Neuronal stem cell (in vitro differentiated cells): ENCODE measurements around the gene DTD2.
"Not testable (repeated sequence)": the region's sequence is repeated elsewhere in the genome, so short reads cannot be mapped to it uniquely, and the experiment has no call there.

Source experiments
- DNase-seq: peaks from one replicate; pipeline ENCODE4 v3.0.0-alpha.2; 2013; ENCODE audit warnings: low spot score
- H2AFZ ChIP-seq: one replicate; pipeline ENCODE4 v1.6.1; 2013; ENCODE audit warnings: mild to moderate bottlenecking, low read length, inconsistent platforms
- H2AK5ac ChIP-seq: 2 replicates; pipeline ENCODE4 v1.6.1; 2013; ENCODE audit warnings: low read depth, mild to moderate bottlenecking, inconsistent platforms, low read length, moderate library complexity, mixed read lengths
- H2BK120ac ChIP-seq: 2 replicates; pipeline ENCODE4 v1.6.1; 2013; ENCODE audit warnings: low read depth, mild to moderate bottlenecking, inconsistent platforms, low read length, moderate library complexity, mixed read lengths
- H2BK12ac ChIP-seq: one replicate; pipeline ENCODE4 v1.6.1; 2013; ENCODE audit warnings: low read length, inconsistent platforms
- H2BK15ac ChIP-seq: 2 replicates; pipeline ENCODE4 v1.6.1; 2013; ENCODE audit warnings: mild to moderate bottlenecking, low read length, inconsistent platforms, mixed read lengths
- H2BK5ac ChIP-seq: one replicate; pipeline ENCODE4 v1.6.1; 2013; ENCODE audit warnings: inconsistent platforms, mild to moderate bottlenecking, low read length, moderate library complexity
- H3K14ac ChIP-seq: one replicate; pipeline ENCODE4 v1.6.1; 2013; ENCODE audit warnings: low read length, inconsistent platforms
- H3K18ac ChIP-seq: 2 replicates; pipeline ENCODE4 v1.6.1; 2013; ENCODE audit warnings: low read length, inconsistent platforms
- H3K23ac ChIP-seq: 2 replicates; pipeline ENCODE4 v1.6.1; 2013; ENCODE audit warnings: low read depth, mild to moderate bottlenecking, mixed read lengths, low read length, inconsistent platforms; ENCODE audit not compliant: poor library complexity
- H3K27ac ChIP-seq: replicated peaks from 3 replicates; pipeline ENCODE4 v1.5.1; 2013; ENCODE audit warnings: low read length, inconsistent platforms
- H3K27me3 ChIP-seq, 3 experiments: 2 replicates each; pipeline ENCODE4 v1.6.1; 2013; ENCODE audit warnings: low read length in 3 of 3, mild to moderate bottlenecking in 2 of 3, inconsistent platforms in 1 of 3, low read depth in 1 of 3, mixed read lengths in 1 of 3, moderate library complexity in 1 of 3; ENCODE audit not compliant: control insufficient read depth in 3 of 3, insufficient read depth in 3 of 3
- H3K36me3 ChIP-seq, 2 donors: replicated peaks in 1 of 2; 2 replicates each; pipeline ENCODE4 v1.6.1; 2013; ENCODE audit warnings: low read length in 2 of 2; ENCODE audit not compliant: control insufficient read depth in 2 of 2, insufficient read depth in 2 of 2
- H3K4ac ChIP-seq: 2 replicates; pipeline ENCODE4 v1.6.1; 2013; ENCODE audit warnings: inconsistent platforms, mild to moderate bottlenecking, low read length, moderate library complexity
- H3K4me1 ChIP-seq, 2 donors: 1 replicate in 1 of 2; 2 replicates in 1 of 2; pipeline ENCODE4 v1.6.1; 2013; ENCODE audit warnings: low read length in 2 of 2, low read depth in 1 of 2; ENCODE audit not compliant: control insufficient read depth in 2 of 2, insufficient read depth in 1 of 2
- H3K4me2 ChIP-seq: one replicate; pipeline ENCODE4 v1.6.1; 2013; ENCODE audit warnings: mild to moderate bottlenecking, low read length, inconsistent platforms; ENCODE audit not compliant: insufficient read depth, poor library complexity, severe bottlenecking
- H3K4me3 ChIP-seq, 2 donors: 2 replicates each; pipeline ENCODE4 v1.5.1; 2013; ENCODE audit warnings: low read length in 2 of 2, mild to moderate bottlenecking in 2 of 2, inconsistent platforms in 1 of 2, moderate library complexity in 1 of 2
- H3K79me1 ChIP-seq: one replicate; pipeline ENCODE4 v1.6.1; 2013; ENCODE audit warnings: low read depth, mild to moderate bottlenecking, inconsistent platforms, low read length, moderate library complexity
- H3K9ac ChIP-seq: one replicate; pipeline ENCODE4 v1.6.1; 2013; ENCODE audit warnings: mild to moderate bottlenecking, low read depth, low read length, inconsistent platforms; ENCODE audit not compliant: poor library complexity
- H3K9me3 ChIP-seq, 2 donors: replicated peaks in 1 of 2; 2 replicates each; pipeline versions ENCODE3 to v1.6.1; 2013; ENCODE audit warnings: low read length in 2 of 2, mild to moderate bottlenecking in 2 of 2, inconsistent platforms in 1 of 2, low read depth in 1 of 2, mixed read lengths in 1 of 2, moderate library complexity in 1 of 2; ENCODE audit not compliant: control insufficient read depth in 2 of 2, insufficient read depth in 1 of 2
- H4K8ac ChIP-seq: one replicate; pipeline ENCODE4 v1.6.1; 2013; ENCODE audit warnings: low read depth, mild to moderate bottlenecking, inconsistent platforms, low read length, moderate library complexity
- H4K91ac ChIP-seq: one replicate; pipeline ENCODE4 v1.6.1; 2013; ENCODE audit warnings: low read length, low read depth, mild to moderate bottlenecking, inconsistent platforms; ENCODE audit not compliant: poor library complexity
- WGBS, 2 donors: extraction: QIAGEN DNeasy Blood & Tissue Kit; methylation state at CpG; one replicate each; pipeline ENCODE4 v1.1.7; 2013; ENCODE audit warnings: missing lambda C conversion rate in 2 of 2, mixed read lengths in 1 of 2; ENCODE audit not compliant: insufficient read length in 2 of 2, insufficient replicate concordance in 1 of 2; ENCODE audit errors: extremely low coverage in 2 of 2; 5-methylcytosine and 5-hydroxymethylcytosine counted together

Gene DTD2

DNA sequence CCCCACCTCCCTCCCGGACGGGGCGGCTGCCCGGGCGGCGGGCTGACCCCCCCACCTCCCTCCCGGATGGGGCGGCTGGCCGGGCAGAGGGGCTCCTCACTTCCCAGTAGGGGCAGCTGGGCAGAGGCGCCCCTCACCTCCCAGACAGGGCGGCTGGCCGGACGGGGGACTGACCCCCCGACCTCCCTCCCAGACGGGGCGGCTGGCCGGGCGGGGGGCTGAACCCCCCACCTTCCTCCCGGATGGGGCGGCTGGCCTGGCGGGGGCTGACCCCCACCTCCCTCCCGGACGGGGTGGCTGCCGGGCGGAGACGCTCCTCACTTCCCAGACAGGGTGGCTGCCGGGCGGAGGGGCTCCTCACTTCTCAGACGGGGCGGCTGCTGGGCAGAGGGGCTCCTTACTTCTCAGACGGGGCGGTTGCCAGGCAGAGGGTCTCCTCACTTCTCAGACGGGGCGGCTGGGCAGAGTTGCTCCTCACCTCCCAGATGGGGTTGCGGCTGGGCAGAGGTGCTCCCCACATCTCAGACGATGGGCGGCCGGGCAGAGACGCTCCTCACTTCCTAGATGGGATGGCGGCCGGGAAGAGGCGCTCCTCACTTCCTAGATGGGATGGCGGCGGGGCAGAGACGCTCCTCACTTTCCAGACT, 20.1 kb downstream of the DTD2 start:
- H3K4me2 ChIP-seq, H3K27me3 ChIP-seq, H3K23ac ChIP-seq, H4K8ac ChIP-seq, H2AFZ ChIP-seq, H3K36me3 ChIP-seq, H3K9ac ChIP-seq, H2BK120ac ChIP-seq, H2BK15ac ChIP-seq, H3K79me1 ChIP-seq, H3K4me1 ChIP-seq, H2BK12ac ChIP-seq, H3K18ac ChIP-seq, H3K14ac ChIP-seq, H3K4me3 ChIP-seq, H4K91ac ChIP-seq, DNase-seq, H2BK5ac ChIP-seq, H3K27ac ChIP-seq, H2AK5ac ChIP-seq, H3K4ac ChIP-seq: not testable (repeated sequence)
- peaks cover 0 to 11% of the 10 kb centered on the region in 2 donors for H3K9me3 ChIP-seq
- no CpG with 5 or more reads among the region's 45 CpGs for WGBS, 2 donors

DNA sequence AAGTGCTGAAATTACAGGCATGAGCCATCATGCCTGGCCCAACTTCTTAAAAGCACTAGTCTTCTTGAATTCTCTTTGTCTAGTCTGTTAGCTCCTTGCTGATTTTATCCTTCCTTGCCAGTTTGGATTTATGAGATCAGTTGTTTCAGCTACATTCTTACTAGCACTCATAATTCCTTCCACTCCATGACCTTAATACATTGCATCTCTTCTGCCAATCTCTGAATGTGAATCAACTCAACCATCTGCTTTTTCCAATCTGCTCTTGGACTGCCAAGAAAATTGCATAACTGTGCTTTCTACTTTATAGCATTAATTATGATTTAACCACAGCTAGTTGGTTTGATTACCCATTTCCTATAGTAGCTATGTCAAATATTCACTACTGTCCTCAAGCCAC, 22.0 kb downstream of the DTD2 start:
- no peak for DNase-seq
- no peak overlapping the region for H4K8ac ChIP-seq
- H3K27me3 ChIP-seq = no peaks in the 10 kb centered on the region
- no peak overlapping the region for H3K27ac ChIP-seq
- peaks cover 0 to 22% of the 10 kb centered on the region in 2 donors for H3K9me3 ChIP-seq
- no peak overlapping the region for H2BK15ac ChIP-seq
- no peak overlapping the region for H4K91ac ChIP-seq
- no peak overlapping the region for H3K9ac ChIP-seq
- no peak overlapping the region for H3K18ac ChIP-seq
- H3K14ac ChIP-seq = no peak overlapping the region
- no peak overlapping the region for H2BK120ac ChIP-seq
- H3K4me3 ChIP-seq = no peak overlapping the region
- H2BK12ac ChIP-seq = no peak overlapping the region
- H2BK5ac ChIP-seq = no peak overlapping the region
- peaks cover 0 to 9% of the 10 kb centered on the region in 2 donors for H3K4me1 ChIP-seq
- H3K23ac ChIP-seq = no peak overlapping the region
- no peak overlapping the region for H3K4me2 ChIP-seq
- H2AK5ac ChIP-seq = no peak overlapping the region
- no peaks in the 10 kb centered on the region for H3K36me3 ChIP-seq
- no peaks in the 10 kb centered on the region for H3K79me1 ChIP-seq
- no peak overlapping the region for H2AFZ ChIP-seq
- no peak overlapping the region for H3K4ac ChIP-seq

DNA sequence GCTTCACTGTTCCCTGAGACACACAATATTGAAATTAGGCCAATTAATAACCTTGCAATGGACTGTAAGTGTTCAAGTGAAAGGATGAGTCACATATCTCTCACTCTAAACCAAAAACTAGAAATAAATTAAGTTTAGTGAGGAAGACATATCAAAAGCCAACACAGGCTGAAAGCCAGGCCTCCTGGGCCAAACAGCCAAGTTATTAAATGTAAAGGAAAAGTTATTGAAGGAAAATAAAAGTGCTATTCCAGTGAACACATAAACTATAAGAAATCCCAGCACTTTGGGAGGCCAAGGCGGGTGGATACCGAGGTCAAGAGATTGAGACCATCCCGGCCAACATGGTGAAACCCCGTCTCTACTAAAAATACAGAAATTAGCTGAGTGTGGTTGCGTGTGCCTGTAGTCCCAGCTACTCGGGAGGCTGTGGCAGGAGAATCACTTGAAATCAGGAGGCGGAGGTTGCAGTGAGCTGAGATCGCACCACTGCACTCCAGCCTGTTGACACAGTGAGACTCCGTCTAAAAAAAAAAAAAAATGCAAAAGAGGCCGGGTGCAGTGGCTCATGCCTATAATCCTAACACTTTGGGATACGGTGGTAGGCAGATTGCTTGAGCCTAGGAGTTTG, 26.6 kb downstream of the DTD2 start:
- no CpG with 5 or more reads among the region's 11 CpGs for WGBS, 2 donors
- H3K9me3 ChIP-seq = peaks cover 0 to 15% of the 10 kb centered on the region in 2 donors
- H3K23ac ChIP-seq = no peak overlapping the region
- H2AFZ ChIP-seq = no peak overlapping the region
- no peak overlapping the region for H2BK120ac ChIP-seq
- H3K9ac ChIP-seq = no peak overlapping the region
- H3K14ac ChIP-seq = no peak overlapping the region
- H4K91ac ChIP-seq = no peak overlapping the region
- no peak overlapping the region for H2AK5ac ChIP-seq
- peaks cover 0 to under 1% of the 10 kb centered on the region in 2 donors for H3K4me1 ChIP-seq
- no peak overlapping the region for H2BK12ac ChIP-seq
- no peak overlapping the region for H3K4me2 ChIP-seq
- H3K4ac ChIP-seq = no peak overlapping the region
- H2BK15ac ChIP-seq = no peak overlapping the region
- H3K36me3 ChIP-seq = no peaks in the 10 kb centered on the region
- H4K8ac ChIP-seq = no peak overlapping the region
- no peak for DNase-seq
- no peaks in the 10 kb centered on the region for H3K27me3 ChIP-seq
- no peak overlapping the region for H2BK5ac ChIP-seq
- no peak overlapping the region for H3K18ac ChIP-seq
- no peaks in the 10 kb centered on the region for H3K79me1 ChIP-seq
- no peak overlapping the region for H3K4me3 ChIP-seq
- H3K27ac ChIP-seq = no peak overlapping the region

DNA sequence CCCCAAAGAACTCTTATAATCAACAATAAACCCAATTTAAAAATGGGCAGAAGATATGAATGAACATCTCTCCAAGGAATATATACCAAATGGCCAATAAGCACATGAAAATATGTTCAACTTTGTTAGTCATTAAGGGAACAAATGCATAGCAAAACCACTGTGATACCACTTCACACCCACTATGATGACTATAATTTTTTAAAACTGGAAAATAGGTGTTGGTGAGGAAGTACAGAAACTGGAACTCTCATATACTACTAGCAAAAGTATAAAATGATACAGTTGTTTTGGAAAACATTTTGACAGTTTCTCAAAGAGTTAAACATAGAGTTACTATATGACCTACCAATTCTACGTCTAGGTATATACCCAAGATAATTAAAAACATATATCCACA, 27.5 kb downstream of the DTD2 start:
- no peak for DNase-seq
- Histone ChIP-seq H3K4me2 (no peak overlapping the region), H3K18ac (no peak overlapping the region), H3K27ac (no peak overlapping the region), H4K91ac (no peak overlapping the region), H3K14ac (no peak overlapping the region), H2BK120ac (no peak overlapping the region), H3K4me1 (peaks cover 0 to 2% of the 10 kb centered on the region in 2 donors), H3K36me3 (no peaks in the 10 kb centered on the region), H3K79me1 (no peaks in the 10 kb centered on the region), H3K4ac (no peak overlapping the region), H3K23ac (no peak overlapping the region), H2BK5ac (no peak overlapping the region), H2BK12ac (no peak overlapping the region), H2BK15ac (no peak overlapping the region), H3K27me3 (no peaks in the 10 kb centered on the region), H4K8ac (no peak overlapping the region), H3K9ac (no peak overlapping the region), H3K9me3 (peaks cover 0 to 15% of the 10 kb centered on the region in 2 donors), H2AK5ac (no peak overlapping the region), H3K4me3 (no peak overlapping the region), H2AFZ (no peak overlapping the region)
- WGBS, 2 donors = no CpG with 5 or more reads among the region's 1 CpG
